DMS153 treated with DMSO at 0.1 percent for 48 hours (cell line): ENCODE data around the gene GSPT1.

Source experiments
- DNase-seq: peaks from one replicate; lab custom pipeline; 2025; ENCODE audit not compliant: unreplicated experiment; lab: John Stamatoyannopoulos, UW

Gene GSPT1

DNA sequence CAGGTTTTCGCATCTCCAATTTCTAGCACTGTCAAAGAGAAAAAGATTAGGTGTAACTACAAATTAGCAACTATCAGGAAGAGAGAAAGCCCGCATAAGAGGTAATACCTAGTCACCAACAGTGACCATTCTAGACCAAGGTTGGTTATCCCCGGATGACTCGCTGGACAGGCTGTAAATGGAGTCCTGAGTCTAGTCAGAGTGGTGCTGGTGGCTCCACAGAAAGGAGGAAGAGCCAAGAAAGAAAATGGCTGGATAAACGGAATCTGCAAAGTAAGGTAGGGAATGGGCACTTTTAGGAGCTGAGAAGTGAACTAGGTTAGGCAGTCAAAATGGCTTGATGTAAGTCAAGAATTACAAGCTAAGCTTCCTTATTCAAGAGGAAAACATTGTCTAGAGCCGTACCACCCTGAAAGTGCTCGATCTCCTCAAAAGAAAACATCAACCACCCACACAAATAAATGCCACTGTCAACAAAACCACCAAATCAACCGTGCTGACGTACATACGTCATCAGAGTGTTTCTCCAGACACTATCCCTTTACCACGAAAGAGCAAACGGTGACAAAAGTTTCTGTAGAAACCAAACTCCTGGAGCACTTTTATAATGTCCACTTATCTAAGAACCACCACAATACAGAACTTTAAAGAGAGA, 2.2 kb downstream of the GSPT1 start:
- DNase-seq, result no peak

GRCh38 chr16:11909653-11910545, 5.9 kb downstream of the GSPT1 start:
- no peak for DNase-seq

DNA sequence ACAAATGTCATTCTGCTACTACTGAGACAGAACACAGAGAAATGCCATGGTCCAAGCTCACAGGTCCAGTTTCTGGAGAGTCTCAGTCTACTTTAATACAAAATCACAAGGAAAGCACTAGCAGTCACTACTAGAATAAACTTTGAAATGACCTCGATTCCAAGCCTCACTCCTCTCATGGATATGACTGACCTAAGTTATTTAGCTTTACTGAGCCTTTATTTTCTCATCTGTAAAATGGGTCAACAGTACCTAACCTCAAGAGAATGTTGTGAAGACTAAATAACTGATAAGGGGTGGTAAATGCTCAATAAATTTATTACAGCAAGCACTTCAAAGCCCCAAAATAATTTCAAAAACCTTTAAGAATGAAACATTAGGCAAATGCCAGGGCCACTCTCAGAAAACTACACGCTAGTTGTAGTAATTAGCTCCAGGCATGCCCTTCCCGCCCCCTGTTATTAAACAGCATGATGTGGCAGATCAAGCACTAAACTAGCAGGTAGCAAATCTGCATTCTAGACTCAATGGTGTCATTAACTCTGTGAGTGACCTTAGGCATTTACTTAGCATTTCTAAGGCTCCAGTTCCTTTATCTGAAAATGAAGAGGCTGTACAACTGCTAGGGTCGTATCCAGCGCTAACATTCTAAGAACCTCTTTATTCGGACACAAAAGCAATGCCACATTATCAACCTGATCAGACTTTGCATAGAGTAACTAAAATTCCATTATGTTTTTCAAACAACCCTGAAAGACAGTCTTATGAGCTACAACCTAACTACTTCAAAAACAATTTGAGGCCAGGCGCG, 8.4 kb downstream of the GSPT1 start:
- no peak for DNase-seq

GRCh38 chr16:11903906-11904305, 11.8 kb downstream of the GSPT1 start:
- no peak for DNase-seq

DNA sequence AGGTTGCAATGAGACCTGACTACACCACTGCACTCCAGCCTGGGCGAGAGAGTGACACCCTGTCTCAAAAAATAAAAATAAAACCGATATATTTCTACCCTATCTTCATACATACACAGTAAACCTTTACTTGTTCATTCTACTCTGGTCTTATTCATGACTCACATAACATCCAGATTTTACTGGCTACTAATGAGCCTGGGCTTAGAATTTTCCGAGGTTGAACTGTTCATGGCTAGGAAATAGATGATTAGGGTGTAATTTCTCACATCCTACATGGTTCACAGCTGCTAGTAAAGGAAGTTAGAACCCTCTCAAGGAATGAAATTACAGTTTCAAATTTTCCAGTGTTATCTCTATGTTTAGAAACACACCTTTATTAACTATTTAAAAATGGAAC, 14.7 kb downstream of the GSPT1 start:
- no peak for DNase-seq

DNA sequence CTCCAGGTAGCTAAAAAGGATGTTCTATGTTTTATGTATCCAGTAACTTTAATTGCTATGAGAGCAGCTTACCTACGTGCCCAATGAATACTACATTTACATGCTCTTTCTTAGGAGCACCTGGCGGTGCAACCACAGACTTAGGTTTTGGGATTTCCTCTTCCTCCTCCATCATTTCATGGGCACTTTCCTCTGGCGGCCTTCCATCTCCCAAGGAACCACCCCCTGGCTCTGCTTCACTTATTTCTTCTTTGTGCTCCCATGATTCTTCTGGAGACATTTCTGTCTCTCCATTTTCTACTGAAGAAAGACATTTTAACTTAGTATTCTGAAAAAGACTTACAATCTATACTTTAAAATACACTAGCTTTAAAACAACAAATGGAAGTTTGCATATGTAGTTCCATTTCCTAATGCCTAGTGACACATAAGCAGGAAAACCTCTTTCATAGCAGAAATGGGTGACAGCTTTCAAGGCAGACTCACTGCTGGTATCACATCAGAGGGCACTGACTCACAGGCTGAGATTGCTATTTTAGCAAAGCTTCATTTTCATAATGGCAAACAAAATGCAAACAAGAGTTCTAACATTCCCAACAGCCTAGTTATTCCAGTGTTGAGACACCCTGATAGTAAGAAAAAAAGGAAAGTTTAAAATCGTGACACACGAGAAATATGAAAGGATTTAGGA, 19.1 kb downstream of the GSPT1 start:
- DNase-seq, result no peak

GRCh38 chr16:11893571-11893970, 22.2 kb downstream of the GSPT1 start:
- DNase-seq, result no peak

GRCh38 chr16:11892761-11893160, 23.0 kb downstream of the GSPT1 start:
- DNase-seq, result no peak

DNA sequence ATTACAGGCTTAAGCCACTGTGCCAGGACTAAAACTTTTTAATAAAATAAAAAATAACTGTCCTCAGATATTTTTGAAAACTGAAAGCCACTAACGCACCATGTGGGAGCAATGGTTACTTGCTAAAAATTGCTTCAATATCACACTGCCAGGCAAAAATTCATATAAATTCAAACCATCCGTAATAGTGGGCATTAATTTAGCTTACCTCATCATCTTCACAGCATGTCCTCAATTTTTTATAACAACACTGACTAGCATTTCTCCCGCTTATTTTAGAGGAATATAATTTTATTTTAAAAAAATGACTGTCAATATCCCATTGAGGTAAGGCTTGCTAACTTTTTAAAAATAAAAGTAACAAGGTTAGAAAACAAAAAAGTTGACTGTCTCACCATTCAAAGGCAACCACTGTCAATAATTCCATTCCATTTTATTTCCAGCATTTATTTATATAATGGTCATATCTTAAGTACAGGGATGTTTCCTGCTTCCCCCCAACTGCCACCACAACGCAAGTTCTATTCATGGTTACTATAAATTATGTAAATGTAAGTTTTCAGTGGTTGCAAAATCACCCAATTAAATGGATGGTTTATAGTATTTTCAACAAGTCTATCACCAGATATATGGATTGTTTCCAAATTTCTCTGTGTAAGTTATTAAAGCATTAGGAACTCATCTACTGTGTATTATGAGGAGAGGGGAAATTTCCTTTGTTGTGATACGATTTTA, 25.4 kb downstream of the GSPT1 start:
- DNase-seq, result no peak

GRCh38 chr16:11886881-11887280, 28.9 kb downstream of the GSPT1 start:
- no peak for DNase-seq

DNA sequence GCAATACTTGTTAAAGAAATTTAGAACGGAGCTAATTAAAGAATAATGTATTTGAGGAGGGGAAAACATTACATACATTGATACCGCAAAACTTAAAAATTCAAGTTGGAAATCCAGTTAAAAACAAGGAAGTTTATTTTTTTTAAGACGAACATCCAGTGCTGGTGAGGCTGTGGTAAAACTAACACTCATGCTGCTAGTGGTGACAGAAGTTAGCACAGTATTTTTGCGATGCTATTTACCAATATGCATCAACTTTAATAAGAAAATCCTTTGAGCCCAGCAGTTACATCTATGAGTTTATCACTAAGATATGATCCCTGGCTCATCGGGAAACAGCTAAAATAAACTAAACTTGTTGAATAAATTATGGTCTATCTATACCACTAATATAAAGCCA, 31.7 kb downstream of the GSPT1 start:
- no peak for DNase-seq

GRCh38 chr16:11880007-11880406, 35.7 kb downstream of the GSPT1 start:
- DNase-seq, result no peak

DNA sequence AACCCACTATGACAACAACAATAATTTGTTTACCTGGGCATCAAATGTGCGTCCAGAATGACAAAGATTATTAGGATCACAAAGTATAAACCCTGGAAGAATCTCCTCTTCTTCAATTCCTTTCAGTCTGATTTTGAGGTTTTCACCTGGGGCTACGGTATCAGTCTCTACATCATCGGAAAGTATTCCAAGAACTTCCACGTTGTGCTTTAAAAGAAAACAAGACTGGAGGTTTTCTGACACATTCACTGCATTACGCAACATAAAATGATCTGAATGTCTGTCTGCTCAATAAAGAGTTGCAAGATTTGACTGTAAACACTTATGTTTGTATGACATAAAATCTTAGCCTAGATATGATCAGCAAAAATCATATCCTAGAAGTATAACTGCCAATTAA, 38.4 kb downstream of the GSPT1 start:
- DNase-seq, result no peak

DNA sequence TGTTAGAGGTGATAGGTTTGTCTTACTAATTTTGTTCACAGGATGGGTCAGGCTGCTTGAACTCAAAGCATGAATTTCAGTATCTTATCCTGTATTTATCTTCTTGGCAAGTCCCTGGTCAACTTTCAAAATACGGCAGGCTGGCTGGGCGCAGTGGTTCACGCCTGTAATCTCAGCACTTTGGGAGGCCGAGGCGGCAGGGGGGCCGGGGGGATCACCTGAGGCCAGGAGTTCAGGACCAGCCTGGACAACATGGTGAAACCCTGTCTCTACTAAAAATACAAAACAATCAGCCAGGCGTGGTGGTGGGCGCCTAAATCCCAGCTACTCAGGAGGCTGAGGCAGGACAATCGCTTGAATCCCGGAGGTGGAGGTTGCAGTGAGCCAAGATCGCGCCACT, 39.5 kb downstream of the GSPT1 start:
- no peak for DNase-seq

DNA sequence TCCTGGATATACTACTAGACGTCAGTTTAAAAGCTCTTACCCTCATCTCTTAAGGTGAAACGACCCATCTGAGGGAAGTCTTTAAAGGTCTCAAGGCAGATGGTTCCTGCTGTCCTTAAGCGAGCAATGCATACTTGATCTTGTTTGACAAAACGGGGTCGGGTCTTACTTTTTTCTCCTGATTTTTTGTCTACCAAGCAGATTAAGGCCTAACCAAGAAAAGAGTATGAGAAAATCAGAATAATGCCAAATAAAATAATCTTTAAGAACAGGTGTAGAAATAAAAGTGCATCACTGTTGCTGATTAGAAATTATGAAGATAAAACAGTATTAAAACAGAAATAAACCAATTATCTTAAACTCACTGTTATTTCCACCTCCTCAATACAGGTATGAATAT, 40.0 kb downstream of the GSPT1 start:
- DNase-seq, result no peak

GRCh38 chr16:11871193-11871592, 44.6 kb downstream of the GSPT1 start:
- DNase-seq, result no peak

- DNase-seq, result no peak
Observed at GRCh38 chr16:11870399-11870798, 45.4 kb downstream of the GSPT1 start.

DNA sequence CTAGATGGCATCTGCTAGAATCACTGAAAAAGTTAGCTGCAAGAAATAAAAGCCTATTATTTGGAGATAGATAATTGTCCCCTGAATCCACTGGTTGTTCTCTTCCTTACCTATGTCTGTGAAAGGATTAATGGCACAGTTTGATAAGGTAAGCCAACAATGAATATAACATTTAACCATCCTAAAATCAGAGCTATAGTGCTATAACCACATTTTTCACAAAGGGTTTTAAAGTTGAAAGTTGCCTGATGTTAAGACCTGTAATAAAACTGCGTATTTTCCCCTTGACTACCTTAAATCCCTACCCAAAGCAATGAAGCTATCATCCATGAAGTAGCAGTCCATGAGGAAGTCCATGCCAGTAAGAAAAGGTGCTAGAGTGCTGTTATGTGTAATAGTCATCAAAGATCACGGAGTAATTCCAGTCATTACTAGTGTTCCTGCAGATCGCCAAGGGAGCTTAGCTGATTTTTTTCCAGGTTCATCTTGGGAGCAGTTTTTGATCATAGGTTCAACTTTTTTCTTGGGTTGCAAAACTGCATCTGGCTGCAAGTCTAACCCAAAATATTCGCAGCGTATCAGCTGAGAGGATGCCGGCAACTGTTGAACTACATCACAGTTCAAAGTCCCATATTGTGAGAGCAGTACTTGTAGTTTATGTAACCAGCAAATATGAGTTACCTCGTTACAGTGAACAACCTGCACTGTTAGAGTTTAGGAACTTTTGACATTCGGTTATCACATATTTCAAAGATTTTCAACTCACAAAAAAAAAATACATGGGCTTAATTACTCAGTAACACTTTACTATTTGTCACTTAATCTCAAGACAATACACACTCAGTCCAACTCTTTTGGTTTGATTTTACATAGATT, 46.2 kb downstream of the GSPT1 start:
- DNase-seq, result no peak

GRCh38 chr16:11868412-11868980, 47.3 kb downstream of the GSPT1 start:
- no peak for DNase-seq
